MM.1S (cell line): Measurements from ENCODE around the gene IRAK1BP1.

Source experiments
- CTCF ChIP-seq: fragments of 300-600 bp; sonication (generic); IDR thresholded peaks from 2 replicates; pipeline ENCODE4 v1.5.1; 2016; ENCODE audit warnings: antibody characterized with exemption, low read length, mixed read lengths
- EZH2 ChIP-seq: fragments of 300-600 bp; sonication (generic); optimal IDR thresholded peaks from 2 replicates; pipeline ENCODE3; 2017; ENCODE audit warnings: low read depth, mild to moderate bottlenecking, antibody characterized with exemption, low read length, mixed read lengths

- no peak for TF ChIP-seq CTCF
- TF ChIP-seq EZH2 = no peak
Observed at GRCh38 chr6:78883651-78884050, 16.3 kb downstream of the IRAK1BP1 start.
